Type B pancreatic cell (in vitro differentiated cells): Measurements from ENCODE around the gene NEDD4L. TPM values are rescaled to one million over a fixed set of nuclear protein-coding genes. Genes with fewer than 3 reads are reported as not detected.
A peak's percentile ranks its signal among the peaks of the same experiment; 100 is the strongest.
"Not testable (repeated sequence)": the region's sequence is repeated elsewhere in the genome, so short reads cannot be mapped to it uniquely, and the experiment has no call there.

ENCODE experiments used
- DNase-seq: peaks from one replicate; pipeline ENCODE4 v3.0.0; 2021; ENCODE audit warnings: mixed read lengths; ENCODE audit not compliant: unreplicated experiment; ENCODE audit errors: extremely low spot score
- H3K27ac Mint-ChIP-seq: 2 replicates; pipeline ENCODE4 v1.8.0; 2021; ENCODE audit warnings: mild to moderate bottlenecking, mixed read lengths
- H3K27me3 Mint-ChIP-seq: 2 replicates; pipeline ENCODE4 v1.8.0; 2021; ENCODE audit warnings: mixed read lengths
- H3K36me3 Mint-ChIP-seq: 2 replicates; pipeline ENCODE4 v1.8.0; 2021; ENCODE audit warnings: mixed read lengths
- H3K4me1 Mint-ChIP-seq: one replicate; pipeline ENCODE4 v1.8.0; 2021; ENCODE audit warnings: mixed read lengths; ENCODE audit not compliant: unreplicated experiment
- H3K4me3 Mint-ChIP-seq: 2 replicates; pipeline ENCODE4 v1.8.0; 2021; ENCODE audit warnings: mild to moderate bottlenecking, mixed read lengths
- H3K9me3 Mint-ChIP-seq: 2 replicates; pipeline ENCODE4 v1.8.0; 2021; ENCODE audit warnings: mixed read lengths
- CTCF ChIP-seq: fragments of 200-600 bp; sonication (generic); conservative IDR thresholded peaks from 2 replicates; pipeline ENCODE4 v1.5.0; 2021; ENCODE audit warnings: antibody characterized with exemption, mild to moderate bottlenecking
- total RNA-seq: library from RNA; stranded (reverse); gene quantifications from 2 replicates; pipeline ENCODE4 v1.2.1, GENCODE V29; 2021; ENCODE audit warnings: low replicate concordance

NEDD4L gene
- total RNA-seq, 1 donor from 2014 or later, result 84.7 TPM

DNA sequence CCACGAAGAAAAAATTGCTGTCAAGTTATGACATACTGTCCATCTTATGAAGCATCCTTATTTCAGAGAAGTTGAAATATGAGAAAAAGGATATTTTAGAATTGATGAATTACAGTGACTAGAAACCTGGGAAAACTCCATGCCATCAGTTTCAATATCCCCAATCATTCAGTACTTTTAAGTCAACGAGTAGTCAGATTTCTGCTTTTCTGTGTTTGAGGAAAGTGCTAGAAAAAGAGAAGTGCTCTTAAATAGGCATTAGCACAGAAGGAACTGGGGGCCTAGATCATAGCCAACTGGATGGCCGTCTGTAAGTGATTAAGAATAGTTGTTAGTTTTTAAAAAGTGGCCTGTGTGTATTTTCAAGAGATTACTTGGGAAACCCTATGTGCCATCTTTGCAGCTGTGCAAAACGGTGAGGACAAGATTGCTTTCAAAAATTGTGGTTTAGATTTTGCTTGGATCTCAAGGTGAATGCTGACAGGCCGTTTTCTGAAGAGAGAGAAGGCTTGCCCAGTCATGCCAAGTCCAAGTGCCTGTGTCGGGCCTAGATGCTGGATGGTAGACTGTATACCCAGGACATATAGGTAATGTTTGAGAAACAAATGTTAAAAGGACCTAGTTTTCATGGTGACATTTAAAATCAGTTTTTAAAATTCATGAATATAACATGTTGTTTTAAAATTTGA, 5.1 kb downstream of the NEDD4L start:
- Mint-ChIP-seq H3K36me3 (peaks cover 11% of the 10 kb centered on the region), H3K4me1 (peaks cover 32% of the 10 kb centered on the region), H3K4me3 (no peak overlapping the region), H3K27me3 (no peaks in the 10 kb centered on the region), H3K9me3 (no peaks in the 10 kb centered on the region), H3K27ac (no peak overlapping the region)
- no peak for DNase-seq
- no peak for TF ChIP-seq CTCF

DNA sequence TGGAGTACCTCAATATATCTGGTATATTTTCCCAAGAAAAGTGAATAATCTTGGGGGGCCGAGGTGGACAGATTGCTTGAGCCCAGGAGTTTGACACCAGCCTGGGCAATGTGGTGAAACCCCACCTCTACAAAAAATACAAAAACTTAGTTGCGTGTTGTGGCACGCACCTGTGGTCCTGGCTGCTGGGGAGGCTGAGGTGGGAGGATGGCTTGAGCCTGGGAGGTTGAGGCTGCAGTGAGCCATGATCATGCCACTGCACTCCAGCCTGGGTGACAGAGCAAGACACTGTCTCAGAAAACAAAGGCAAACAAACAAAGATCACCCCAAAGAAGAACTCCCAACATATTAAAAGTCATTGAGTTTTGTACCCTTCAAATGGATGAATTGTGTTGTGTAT, 6.9 kb downstream of the NEDD4L start:
- H3K9me3 Mint-ChIP-seq, DNase-seq, H3K4me3 Mint-ChIP-seq, H3K27me3 Mint-ChIP-seq, H3K27ac Mint-ChIP-seq: not testable (repeated sequence)
- Mint-ChIP-seq H3K4me1 (peaks cover 47% of the 10 kb centered on the region), H3K36me3 (peaks cover 23% of the 10 kb centered on the region)

- peak; percentile 37 for TF ChIP-seq CTCF
- H3K4me1 Mint-ChIP-seq, result peaks cover 40% of the 10 kb centered on the region
- no peak for DNase-seq
- H3K36me3 Mint-ChIP-seq, result peaks cover 26% of the 10 kb centered on the region
- peaks cover 4% of the 10 kb centered on the region for H3K9me3 Mint-ChIP-seq
- no peaks in the 10 kb centered on the region for H3K27me3 Mint-ChIP-seq
- H3K27ac Mint-ChIP-seq, result peak overlapping the region; percentile 56
- peak overlapping the region; percentile 1 for H3K4me3 Mint-ChIP-seq
Observed at GRCh38 chr18:58051765-58052460, 7.9 kb downstream of the NEDD4L start.

DNA sequence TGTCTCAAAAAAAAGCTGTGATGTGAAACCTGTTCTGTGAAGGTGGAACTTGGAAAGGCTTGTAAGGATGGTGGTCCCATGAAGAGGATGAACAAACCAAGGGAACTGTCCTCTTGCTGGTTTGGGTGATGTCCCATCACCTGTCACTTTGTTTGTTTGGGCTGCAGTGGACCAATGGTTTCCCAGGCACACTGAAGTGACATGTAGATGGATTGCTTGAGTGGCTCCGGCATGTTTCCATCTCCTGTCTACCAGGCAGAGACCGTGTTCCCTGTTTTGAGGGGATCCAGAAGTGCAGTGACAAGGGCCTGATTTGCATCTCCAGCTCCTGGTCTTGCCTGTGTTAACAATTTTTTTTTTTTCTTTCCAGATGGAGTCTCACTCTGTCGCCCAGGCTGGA, 8.9 kb downstream of the NEDD4L start:
- Mint-ChIP-seq H3K27ac (no peak overlapping the region), H3K27me3 (no peaks in the 10 kb centered on the region), H3K4me1 (peaks cover 40% of the 10 kb centered on the region), H3K36me3 (peaks cover 26% of the 10 kb centered on the region), H3K9me3 (peaks cover 4% of the 10 kb centered on the region), H3K4me3 (no peak overlapping the region)
- no peak for TF ChIP-seq CTCF
- no peak for DNase-seq

GRCh38 chr18:58054041-58054781, 10.2 kb downstream of the NEDD4L start:
- peaks cover 40% of the 10 kb centered on the region for H3K4me1 Mint-ChIP-seq
- H3K9me3 Mint-ChIP-seq, result peaks cover 4% of the 10 kb centered on the region
- no peak overlapping the region for H3K4me3 Mint-ChIP-seq
- no peak for DNase-seq
- H3K36me3 Mint-ChIP-seq, result peaks cover 26% of the 10 kb centered on the region
- H3K27ac Mint-ChIP-seq, result peak overlapping the region; percentile 80
- no peak for TF ChIP-seq CTCF
- no peaks in the 10 kb centered on the region for H3K27me3 Mint-ChIP-seq
